HL-60 (cell line): ENCODE measurements around the gene EPHB2.

Experiments used
- DNase-seq, 2 experiments: peaks; one replicate each; pipeline ENCODE4 v3.0.0-alpha.2; 2010 to 2020; ENCODE audit warnings: low read depth in 1 of 2, low spot score in 1 of 2
- H3K27ac ChIP-seq: fragments of 250-450 bp; sonication (Bioruptor Pico); replicated peaks from 2 replicates; pipeline ENCODE4 v1.5.1; 2020; ENCODE audit warnings: mild to moderate bottlenecking, moderate library complexity
- H3K27me3 ChIP-seq: fragments of 250-450 bp; sonication (Bioruptor Pico); 2 replicates; pipeline ENCODE4 v1.5.1; 2021; ENCODE audit warnings: mild to moderate bottlenecking, moderate library complexity; ENCODE audit not compliant: insufficient read depth, poor library complexity, severe bottlenecking
- H3K4me3 ChIP-seq: replicated peaks from 2 replicates; pipeline ENCODE4 v1.5.1; 2011; ENCODE audit warnings: mild to moderate bottlenecking, control low read depth, low read length; ENCODE audit not compliant: insufficient read depth
- CTCF ChIP-seq: IDR thresholded peaks from one replicate; pipeline ENCODE4 v1.5.1; 2011; ENCODE audit warnings: low read length, control low read depth, inconsistent platforms; ENCODE audit not compliant: insufficient read depth
- GABPA ChIP-seq: IDR thresholded peaks from 2 replicates; pipeline ENCODE4 v1.6.1; 2012; ENCODE audit warnings: low read depth
- POLR2AphosphoS5 ChIP-seq: IDR thresholded peaks from 2 replicates; pipeline ENCODE4 v1.6.1; 2012; ENCODE audit warnings: low read depth
- REST ChIP-seq: IDR thresholded peaks from 2 replicates; pipeline ENCODE4 v1.6.1; 2012; ENCODE audit warnings: low read depth; ENCODE audit not compliant: insufficient replicate concordance
- SPI1 ChIP-seq: IDR thresholded peaks from 2 replicates; pipeline ENCODE4 v1.6.1; 2012; ENCODE audit warnings: low read depth, mild to moderate bottlenecking, borderline replicate concordance

Gene EPHB2

GRCh38 chr1:22772014-22772413 is 61.4 kb downstream of the EPHB2 start:
- DNase-seq = no peak
- H3K27ac ChIP-seq = no peak overlapping the region
- no peak overlapping the region for H3K4me3 ChIP-seq
- no peaks in the 10 kb centered on the region for H3K27me3 ChIP-seq
- TF ChIP-seq POLR2AphosphoS5 (no peak), GABPA (no peak), CTCF (no peak), SPI1 (no peak), REST (no peak)

GRCh38 chr1:22773981-22774832 is 63.6 kb downstream of the EPHB2 start:
- DNase-seq = no peak
- no peak overlapping the region for H3K27ac ChIP-seq
- no peak overlapping the region for H3K4me3 ChIP-seq
- TF ChIP-seq POLR2AphosphoS5 (no peak), CTCF (no peak)
- H3K27me3 ChIP-seq = no peaks in the 10 kb centered on the region

GRCh38 chr1:22774833-22775182 is 64.2 kb downstream of the EPHB2 start:
- Histone ChIP-seq H3K27ac (no peak overlapping the region), H3K4me3 (no peak overlapping the region), H3K27me3 (no peaks in the 10 kb centered on the region)
- TF ChIP-seq CTCF = no peak
- TF ChIP-seq SPI1 = no peak
- no peak for TF ChIP-seq REST
- no peak for TF ChIP-seq GABPA
- TF ChIP-seq POLR2AphosphoS5 = no peak
- no peak for DNase-seq

GRCh38 chr1:22775478-22775877 is 64.8 kb downstream of the EPHB2 start:
- Histone ChIP-seq H3K27ac (no peak overlapping the region), H3K4me3 (no peak overlapping the region), H3K27me3 (no peaks in the 10 kb centered on the region)
- TF ChIP-seq POLR2AphosphoS5 (no peak), GABPA (no peak), SPI1 (no peak), CTCF (no peak), REST (no peak)
- DNase-seq = no peak
